Esophagus squamous epithelium (tissue), 5 donors: Measurements from ENCODE around the gene GIPR. TPM values are rescaled to one million over a fixed set of nuclear protein-coding genes. Genes with fewer than 3 reads are reported as not detected.

Experiments used
- DNase-seq: peaks from one replicate; lab custom pipeline; 2025; lab: John Stamatoyannopoulos, UW
- H3K27ac ChIP-seq, 4 donors: fragments of 200-600 bp; sonication (generic); one replicate each; pipeline ENCODE4 v1.5.1; 2016 to 2019; ENCODE audit warnings: mild to moderate bottlenecking in 1 of 4
- H3K27me3 ChIP-seq, 4 donors: fragments of 200-600 bp; sonication (generic); 1 replicate in 3 of 4; 2 replicates in 1 of 4; pipeline versions ENCODE4 v1.5.1 to v1.6.0; 2017 to 2021; ENCODE audit warnings: antibody characterized with exemption in 1 of 4
- H3K36me3 ChIP-seq, 3 donors: fragments of 200-600 bp; sonication (generic); one replicate each; pipeline ENCODE4 v1.5.1; 2016 to 2019
- H3K4me1 ChIP-seq, 3 donors: fragments of 200-600 bp; sonication (generic); one replicate each; pipeline ENCODE4 v1.5.1; 2017 to 2019
- H3K4me3 ChIP-seq, 4 donors: fragments of 200-600 bp; sonication (generic); 1 replicate in 3 of 4; 2 replicates in 1 of 4; pipeline ENCODE4 v1.5.1; 2016 to 2019; ENCODE audit warnings: mild to moderate bottlenecking in 2 of 4, moderate library complexity in 1 of 4
- H3K9me3 ChIP-seq, 3 donors: fragments of 200-600 bp; sonication (generic); one replicate each; pipeline ENCODE4 v1.5.1; 2016 to 2019
- CTCF ChIP-seq, 6 experiments: fragments of 450-650 bp in 4 of 6; fragments of 200-600 bp in 2 of 6; sonication (generic) in 2 of 6; IDR thresholded peaks; one replicate each; pipeline ENCODE4 v1.5.1; 2016 to 2019; ENCODE audit warnings: antibody characterized with exemption in 6 of 6, mild to moderate bottlenecking in 4 of 6, moderate library complexity in 4 of 6
- POLR2A ChIP-seq, 4 donors: fragments of 450-650 bp; IDR thresholded peaks; one replicate each; pipeline ENCODE4 v1.6.1; 2017; ENCODE audit warnings: antibody characterized with exemption in 4 of 4, mild to moderate bottlenecking in 4 of 4, moderate library complexity in 3 of 4
- WGBS, 2 donors: methylation state at CpG; one replicate each; pipeline ENCODE4 v1.1.5; 2018; 5-methylcytosine and 5-hydroxymethylcytosine counted together
- intact Hi-C: fragments of 100-400 bp; cut with DNase I; formaldehyde crosslinking; loops from one replicate; pipeline ENCODE4 v1.15.0; 2022
- total RNA-seq, 4 donors: library from RNA; depleted of rRNA; stranded (reverse); fragments of >200 nt; gene quantifications; one replicate each; pipeline ENCODE4 v1.1.0, GENCODE V29; 2016
- donor health status: DM: yes; HTN: yes; CAD: no.

The GIPR gene
- total RNA-seq, 4 donors from 2014 or later: 0.44 to 1.1 (median 0.63) TPM

GRCh38 chr19:45643024-45643926 lies 24.7 kb upstream of the GIPR start:
- H3K27me3 ChIP-seq: peaks cover 0 to 39% (median 6%) of the 10 kb centered on the region in 4 donors
- 0 to 6% methylated on average over 12 to 22 of the region's 39 CpGs for WGBS, 2 donors
- peaks cover 29 to 71% (median 45%) of the 10 kb centered on the region in 3 donors for H3K4me1 ChIP-seq
- TF ChIP-seq POLR2A (IDR thresholded peaks at IDR 0.05) (no peak), CTCF (IDR thresholded peaks at IDR 0.05) (peak; percentile 94 to 99 (median 98))
- intact Hi-C loops: loop anchor here (5.0 to 10.0 kb wide), 2 partner anchors 46 to 118 kb away; no protein-coding TSS in a partner anchor
- H3K9me3 ChIP-seq: no peaks in the 10 kb centered on the region
- H3K27ac ChIP-seq: peak overlapping the region in 3 of 4 donors; percentile 86 to 91 (median 90)
- peak overlapping the region in 1 of 4 donors; percentile 37 for H3K4me3 ChIP-seq
- H3K36me3 ChIP-seq: no peaks in the 10 kb centered on the region
- peak; percentile 29 for DNase-seq

GRCh38 chr19:45643927-45644771 lies 23.9 kb upstream of the GIPR start:
- WGBS, 2 donors: 36 to 45% methylated on average over 12 to 13 of the region's 14 CpGs
- Histone ChIP-seq H3K4me1 (peaks cover 28 to 62% (median 42%) of the 10 kb centered on the region in 3 donors), H3K36me3 (no peaks in the 10 kb centered on the region), H3K27me3 (peaks cover 0 to 39% (median 6%) of the 10 kb centered on the region in 4 donors), H3K9me3 (no peaks in the 10 kb centered on the region), H3K27ac (no peak overlapping the region), H3K4me3 (no peak overlapping the region)
- no peak for TF ChIP-seq CTCF (IDR thresholded peaks at IDR 0.05)
- TF ChIP-seq POLR2A (IDR thresholded peaks at IDR 0.05): no peak
- intact Hi-C loops: loop anchor here (5.0 to 10.0 kb wide), 2 partner anchors 47 to 119 kb away; no protein-coding TSS in a partner anchor
- DNase-seq: no peak

GRCh38 chr19:45645068-45645630 lies 22.9 kb upstream of the GIPR start:
- Histone ChIP-seq H3K27ac (peak overlapping the region in 1 of 4 donors; percentile 52), H3K36me3 (no peaks in the 10 kb centered on the region), H3K27me3 (peaks cover 0 to 39% (median 6%) of the 10 kb centered on the region in 4 donors), H3K4me1 (peaks cover 28 to 52% (median 37%) of the 10 kb centered on the region in 3 donors), H3K9me3 (no peaks in the 10 kb centered on the region), H3K4me3 (peak overlapping the region; percentile 1 to 66 (median 35))
- intact Hi-C loops: loop anchor here (10.0 kb wide), 1 partner anchor 120 kb away; no protein-coding TSS in a partner anchor
- TF ChIP-seq POLR2A (IDR thresholded peaks at IDR 0.05): no peak
- no peak for TF ChIP-seq CTCF (IDR thresholded peaks at IDR 0.05)
- WGBS, 2 donors: 29% methylated on average over 4 of the region's 35 CpGs; no CpG with 5 or more reads in 1 of the 2 donors
- DNase-seq: no peak

DNA sequence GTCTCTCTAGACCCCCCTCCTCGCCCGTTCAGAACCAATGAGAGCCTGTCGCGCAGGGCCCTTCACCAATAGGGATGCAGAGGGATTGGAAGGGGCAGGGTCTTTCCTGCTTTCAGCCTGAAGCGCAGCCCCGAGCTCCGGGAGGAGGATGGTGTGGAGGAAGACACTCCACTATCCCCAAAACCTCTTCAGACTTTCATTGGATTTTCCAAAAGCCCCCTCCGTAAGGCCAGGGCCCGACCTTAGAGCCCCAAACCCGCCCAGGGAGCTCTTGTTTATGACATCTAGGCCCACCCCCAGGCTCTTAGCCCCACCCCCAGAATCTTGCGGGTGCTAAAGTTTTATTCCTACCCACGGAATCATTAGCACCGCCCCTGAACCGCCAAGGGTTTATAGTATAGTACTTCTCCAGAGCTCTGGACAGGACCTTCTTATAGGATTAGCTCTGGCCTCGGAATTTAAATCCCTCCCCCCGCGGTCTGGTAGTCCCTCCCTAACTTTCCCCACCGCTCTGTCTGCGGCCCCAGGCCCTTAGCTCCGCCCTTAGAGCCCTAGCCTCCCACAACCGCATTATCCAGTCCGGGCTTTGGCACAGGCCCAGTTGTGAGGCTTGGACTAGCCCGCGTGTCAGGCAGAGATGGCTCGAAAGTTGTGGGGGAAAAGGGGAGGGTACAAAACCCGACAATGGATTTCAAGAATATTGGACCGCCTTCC lies 22.2 kb upstream of the GIPR start:
- TF ChIP-seq POLR2A (IDR thresholded peaks at IDR 0.05) (no peak), CTCF (IDR thresholded peaks at IDR 0.05) (no peak)
- Histone ChIP-seq H3K9me3 (no peaks in the 10 kb centered on the region), H3K36me3 (no peaks in the 10 kb centered on the region), H3K4me1 (peaks cover 28 to 47% (median 35%) of the 10 kb centered on the region in 3 donors), H3K27me3 (peaks cover 0 to 39% (median 6%) of the 10 kb centered on the region in 4 donors), H3K27ac (peak overlapping the region in 1 of 4 donors; percentile 52), H3K4me3 (peak overlapping the region; percentile 1 to 66 (median 35))
- intact Hi-C loops: loop anchor here (10.0 kb wide), 1 partner anchor 121 kb away; no protein-coding TSS in a partner anchor
- WGBS, 2 donors: 1% methylated on average over 15 to 19 of the region's 27 CpGs
- DNase-seq: peak; percentile 16
